GM19193 (cell line): ENCODE measurements around the gene FAM20C.

Experiments used
- POLR2A ChIP-seq: IDR thresholded peaks from 4 replicates; pipeline ENCODE4 v1.6.1; 2011; ENCODE audit not compliant: insufficient read depth, insufficient read length; ENCODE audit errors: extremely low read depth

The FAM20C gene

DNA sequence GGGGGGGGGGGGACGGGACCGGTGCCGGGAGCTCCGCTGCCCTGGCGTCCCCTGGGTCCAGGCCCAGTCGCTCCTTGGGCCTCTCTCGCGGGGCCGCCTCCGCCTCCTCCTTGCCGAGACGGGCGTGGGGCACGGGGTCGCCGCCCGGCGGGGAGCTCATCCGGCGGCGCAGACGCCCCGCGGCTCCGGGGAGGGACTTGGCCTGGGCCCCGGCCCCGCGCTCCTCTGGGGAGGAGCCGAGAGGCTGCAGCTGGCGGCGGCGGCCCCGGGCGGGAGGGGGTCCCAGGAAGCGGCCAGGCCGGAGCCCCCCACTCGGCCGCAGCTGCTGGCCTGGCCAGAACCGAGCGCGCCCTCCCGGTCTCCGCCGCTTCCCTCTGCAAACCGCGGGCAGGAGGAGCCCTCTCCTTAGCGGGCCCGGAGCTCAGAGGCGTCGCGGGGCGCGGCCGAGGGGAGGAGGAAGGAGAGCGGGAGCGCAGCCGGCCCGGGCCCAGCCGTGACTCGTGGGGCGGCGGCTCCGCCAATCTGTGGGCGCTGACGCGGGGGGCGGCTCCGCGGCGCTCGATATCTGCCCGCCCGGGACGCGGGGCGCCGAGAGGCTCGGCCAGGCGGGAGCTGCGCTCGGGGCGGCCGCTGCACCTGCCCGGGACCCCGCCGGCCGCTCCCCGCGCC, at the start of gene FAM20C:
TSS of gene FAM20C (plus strand) at position 591 of the 669 bp plus-strand sequence. CDS start 629 bp downstream, outside the sequence.
- TF ChIP-seq POLR2A = no peak

DNA sequence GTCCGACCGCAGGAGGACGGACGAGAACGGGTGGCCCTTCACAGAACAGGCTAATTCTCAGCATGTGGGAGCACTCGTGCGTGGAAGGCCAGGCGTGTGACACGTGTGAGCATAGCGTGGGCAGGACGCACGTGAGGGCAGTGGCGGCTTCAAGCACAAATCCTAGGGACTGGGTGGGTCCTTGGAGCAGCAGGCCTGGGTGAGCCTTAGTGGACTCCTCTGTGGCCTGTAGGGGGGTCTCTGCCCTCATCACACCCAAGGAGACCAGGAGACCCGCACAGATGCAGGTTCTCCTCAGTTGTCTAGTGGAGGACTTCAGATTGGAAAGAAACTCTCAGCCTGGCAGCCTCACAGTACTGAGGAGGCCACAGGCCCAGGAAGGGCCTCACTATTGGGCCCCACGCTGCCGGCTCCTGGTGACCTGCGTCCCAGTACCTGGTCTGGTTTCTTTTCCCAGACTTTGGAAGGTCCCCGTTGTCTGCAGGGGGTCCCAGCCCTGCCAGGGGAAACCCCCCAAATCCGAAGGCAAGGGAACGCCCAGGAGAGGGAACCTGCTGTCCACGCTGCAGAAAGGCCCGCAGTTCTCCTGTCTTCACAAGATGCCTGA, 49.1 kb upstream of the FAM20C start:
- TF ChIP-seq POLR2A = no peak

DNA sequence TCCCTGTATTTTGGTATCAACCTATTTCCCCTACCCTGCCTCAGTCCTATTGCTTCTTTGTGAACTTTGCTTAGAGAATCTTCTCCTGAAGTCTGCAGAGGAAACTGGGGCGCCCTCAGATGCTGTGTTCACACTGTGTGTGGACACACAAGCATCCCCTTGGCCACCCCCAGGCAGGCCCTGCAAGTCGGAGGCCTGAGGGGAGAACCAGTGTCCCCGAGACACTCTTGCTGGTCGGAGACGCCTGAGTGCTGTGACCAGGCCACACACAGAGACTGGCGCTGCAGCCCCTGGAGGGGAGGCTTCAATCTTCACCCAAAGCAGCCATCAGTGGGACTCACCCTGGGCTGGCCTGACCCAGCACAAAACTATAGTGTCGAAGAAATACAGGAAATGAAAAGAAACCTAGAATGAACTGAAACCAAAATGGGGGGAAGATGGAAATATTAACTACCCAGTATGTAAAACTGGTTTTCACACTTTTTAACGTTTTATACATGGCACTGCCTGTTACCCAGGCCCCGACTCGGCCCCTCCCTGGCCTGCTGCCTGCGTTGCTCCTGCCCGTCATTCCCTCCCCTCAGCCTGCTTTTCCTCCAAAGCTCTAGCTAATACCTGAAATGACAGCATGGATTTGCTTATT, 48.4 kb upstream of the FAM20C start:
- no peak for TF ChIP-seq POLR2A

DNA sequence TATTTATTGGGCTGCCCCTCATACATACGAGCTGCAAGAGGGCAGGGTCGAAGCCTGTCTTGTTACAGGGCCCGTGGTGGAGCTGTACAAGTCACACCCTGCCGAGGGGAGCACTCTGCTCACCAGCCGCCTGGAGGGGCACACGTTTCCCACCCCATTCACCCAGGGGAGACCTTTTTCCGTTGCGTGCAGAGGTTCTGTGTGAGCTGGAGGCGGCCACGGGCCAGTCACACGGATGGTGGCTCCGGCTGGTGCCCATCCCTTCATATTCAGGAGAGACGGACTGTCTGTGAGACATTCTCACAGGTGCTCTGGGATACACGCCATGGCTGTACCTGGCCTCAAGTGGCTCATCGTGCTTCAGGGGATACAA, 47.9 kb upstream of the FAM20C start:
- TF ChIP-seq POLR2A = no peak

DNA sequence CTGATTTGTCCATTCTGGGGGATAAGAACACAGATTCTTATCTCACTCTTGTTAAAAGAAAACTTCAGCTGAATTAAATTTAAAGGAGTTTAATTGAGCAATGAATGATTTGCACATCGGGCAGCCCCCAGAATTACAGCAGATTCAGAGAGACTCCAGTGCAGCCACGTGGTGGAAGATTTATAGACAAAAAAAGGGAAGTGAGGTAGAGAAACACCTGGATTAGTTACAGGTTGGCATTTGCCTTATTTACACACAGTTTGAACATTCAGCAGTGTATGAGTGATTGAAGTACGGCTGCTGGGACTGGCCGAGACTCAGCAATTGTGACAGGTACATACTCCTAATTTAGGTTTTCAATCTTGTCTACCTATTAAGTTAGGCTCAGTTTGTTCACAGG, 46.5 kb upstream of the FAM20C start:
- TF ChIP-seq POLR2A = no peak

DNA sequence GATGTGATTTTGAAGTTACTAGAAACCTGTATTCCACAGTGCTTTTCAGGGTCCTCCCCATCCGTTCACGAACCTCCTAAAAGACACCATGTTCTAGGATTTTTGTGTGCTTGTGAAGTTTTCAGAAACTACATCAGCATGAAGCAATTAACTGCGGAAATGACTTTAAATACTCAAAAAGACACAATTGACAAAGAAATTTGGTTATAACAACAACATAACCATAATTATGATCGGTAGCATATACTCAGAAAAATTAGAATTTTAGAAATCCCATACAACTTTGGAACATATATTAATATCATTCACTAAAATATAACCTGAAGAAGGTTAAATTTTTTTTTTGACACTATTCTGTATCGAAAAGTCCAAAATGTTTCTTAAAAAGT, 43.8 kb upstream of the FAM20C start:
- no peak for TF ChIP-seq POLR2A

DNA sequence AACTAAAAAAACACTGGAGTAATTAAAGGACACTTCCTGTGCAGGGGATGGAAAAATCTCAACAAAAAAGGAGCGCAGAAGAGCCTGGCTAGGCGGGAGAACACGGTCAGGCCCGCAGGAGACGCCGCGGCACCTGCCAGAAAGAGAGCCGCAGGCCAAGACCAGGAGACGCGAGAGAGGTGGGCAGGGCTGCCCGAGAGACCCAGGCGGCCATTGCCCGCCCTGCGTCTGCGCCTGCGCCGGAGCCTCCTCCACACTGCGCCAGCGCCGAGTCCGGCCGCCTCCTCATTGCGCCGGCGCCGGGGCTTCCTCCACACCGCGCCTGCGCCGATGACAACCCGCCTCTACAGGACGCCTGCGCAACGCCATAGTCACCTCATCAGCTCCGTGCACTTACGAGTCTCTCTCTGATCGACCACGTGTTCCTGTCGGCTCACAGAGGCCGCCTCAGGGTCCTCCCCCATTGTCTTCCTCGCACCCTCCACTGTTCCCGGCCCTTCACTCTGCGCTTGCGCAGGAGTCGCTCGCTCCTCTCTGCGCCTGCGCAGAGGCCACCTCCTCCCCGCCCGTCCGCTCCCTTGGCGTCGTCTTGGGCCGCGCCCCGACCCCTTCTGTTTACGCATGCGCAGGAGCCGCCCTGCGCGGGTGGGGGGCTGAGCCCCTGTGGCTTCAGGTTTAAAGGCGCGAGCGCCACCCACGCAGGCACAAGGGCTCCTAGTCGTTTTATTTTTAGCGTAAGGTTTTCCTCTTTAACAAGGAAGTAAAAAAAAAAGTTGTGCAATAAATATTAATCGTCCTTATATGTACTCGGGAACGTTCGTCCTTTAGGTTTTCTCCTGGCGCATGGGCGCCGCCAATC, 43.2 kb upstream of the FAM20C start:
- TF ChIP-seq POLR2A = peak; percentile 87

DNA sequence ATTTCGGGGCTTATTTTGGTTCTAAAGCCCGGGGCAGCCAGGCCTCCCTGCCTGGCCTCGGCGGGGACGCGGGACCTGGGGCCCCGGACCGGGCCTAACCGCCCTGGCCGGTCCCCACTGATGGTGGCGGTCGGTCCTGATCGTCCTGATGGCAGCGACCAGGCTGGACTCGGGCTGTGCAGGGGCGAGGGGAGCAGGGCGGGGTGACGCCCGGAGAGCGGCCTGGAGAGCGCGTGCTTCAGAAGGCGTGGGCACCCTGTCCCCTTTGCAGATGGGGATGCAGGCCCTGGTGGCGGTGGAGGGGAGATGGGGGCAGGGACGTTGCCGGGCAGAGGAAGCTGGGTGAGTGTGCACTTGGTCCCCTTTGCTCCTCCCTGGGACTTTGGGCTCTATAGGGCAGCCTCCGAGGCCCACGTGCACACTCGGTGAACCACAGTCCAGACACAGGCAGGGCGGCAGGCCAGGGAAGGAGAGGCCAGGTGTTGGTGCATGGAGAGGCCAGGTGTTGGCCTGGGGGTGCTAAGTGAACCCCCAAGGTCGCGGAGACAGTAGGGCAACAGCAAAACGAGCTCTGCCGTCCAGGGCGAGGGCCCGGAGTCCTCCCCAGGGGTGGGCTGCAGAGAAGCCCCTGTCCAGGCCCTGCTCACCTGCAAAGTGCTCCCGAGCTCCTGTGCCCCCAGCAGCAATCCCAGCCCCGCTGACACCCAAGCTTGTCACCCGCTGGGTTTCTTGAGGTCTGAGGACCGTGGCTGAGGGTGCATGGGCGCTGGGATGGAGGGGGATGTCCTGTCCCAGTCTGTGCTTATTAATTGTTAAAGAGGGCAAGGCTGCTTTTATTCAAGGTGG, 42.4 kb upstream of the FAM20C start:
- no peak for TF ChIP-seq POLR2A

DNA sequence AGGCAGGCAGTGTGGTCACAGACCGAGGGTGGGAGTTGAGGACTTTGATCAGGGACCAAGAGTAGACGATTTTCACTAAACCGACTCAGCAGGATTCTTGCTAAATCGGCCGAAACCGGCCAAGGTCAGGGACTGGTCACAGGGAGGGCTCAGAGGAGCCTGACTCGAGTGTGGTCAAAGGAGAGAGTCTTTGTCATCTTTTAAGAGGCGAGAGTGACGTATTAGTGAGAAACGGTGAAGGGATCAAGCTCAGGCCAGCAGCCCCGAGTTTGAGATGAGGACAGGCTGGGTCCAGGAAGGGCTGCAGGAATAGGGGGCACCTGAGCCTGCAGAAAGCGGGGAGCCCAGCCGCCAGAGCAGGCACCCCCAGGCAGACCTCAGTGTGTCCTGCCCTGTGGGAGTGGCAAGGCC, 41.6 kb upstream of the FAM20C start:
- TF ChIP-seq POLR2A = no peak

DNA sequence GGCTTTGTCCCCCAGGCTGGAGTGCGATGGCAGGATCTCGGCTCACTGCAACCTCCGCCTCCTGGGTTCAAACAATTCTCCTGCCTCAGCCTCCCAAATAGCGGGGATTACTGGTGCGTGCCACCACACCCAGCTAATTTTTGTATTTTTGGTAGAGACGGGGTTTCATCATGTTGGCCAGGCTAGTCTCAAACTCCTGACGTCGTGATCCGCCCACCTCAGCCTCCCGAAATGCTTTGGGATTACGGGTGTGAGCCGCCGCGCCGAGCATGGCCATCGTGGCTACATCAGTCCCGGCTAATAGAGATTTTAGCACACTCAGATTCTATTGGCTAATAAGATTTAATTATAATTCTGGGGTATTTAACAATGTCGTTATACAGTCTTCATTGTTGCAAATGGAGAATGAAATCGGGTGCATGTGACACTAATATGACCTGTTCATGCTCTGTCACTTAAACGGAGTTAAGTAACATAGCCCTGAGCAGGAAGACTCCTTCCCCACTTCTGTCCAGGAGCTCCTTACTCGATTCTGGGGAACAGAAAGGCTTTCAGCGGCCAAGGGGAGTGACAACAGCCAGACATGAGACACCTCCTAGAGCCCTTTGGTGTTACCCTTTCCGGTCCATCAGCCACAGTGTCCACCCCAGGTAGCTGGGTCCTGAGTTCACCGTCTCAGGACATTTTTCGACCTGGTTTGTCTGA, 40.9 kb upstream of the FAM20C start:
- no peak for TF ChIP-seq POLR2A

DNA sequence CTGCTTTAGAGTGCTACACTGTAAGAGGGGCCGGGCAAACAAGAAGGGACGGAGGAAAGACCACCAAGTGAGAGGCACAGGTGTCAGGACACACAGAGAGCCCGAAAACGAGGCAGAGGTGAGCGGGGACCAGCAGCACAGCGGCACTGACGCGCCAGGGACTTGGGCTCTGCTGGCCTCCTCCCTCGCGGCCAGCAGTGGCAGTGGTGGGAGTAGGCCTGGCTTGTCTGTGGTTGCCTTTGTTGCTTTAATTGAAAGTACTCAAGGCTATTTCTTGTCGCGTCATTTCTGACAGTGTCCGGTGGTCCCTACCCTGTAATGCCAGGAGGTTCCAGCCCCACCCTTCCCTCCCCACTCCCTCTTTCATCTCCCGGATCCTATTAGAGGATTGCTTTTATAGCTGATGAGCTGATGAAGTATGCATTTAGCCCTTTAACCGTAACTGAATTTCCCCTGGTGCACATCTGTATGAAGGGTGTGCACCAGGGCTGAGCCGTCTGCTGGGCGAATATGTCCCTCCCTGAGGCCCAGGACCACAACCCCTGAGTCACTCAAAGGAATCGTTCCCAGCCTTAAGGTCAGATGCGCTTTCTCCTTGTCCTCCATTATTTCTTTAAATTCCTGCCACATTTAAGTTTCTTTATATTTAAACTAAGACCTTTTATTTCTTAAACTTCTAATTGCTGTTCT, 39.5 kb upstream of the FAM20C start:
- TF ChIP-seq POLR2A = no peak

DNA sequence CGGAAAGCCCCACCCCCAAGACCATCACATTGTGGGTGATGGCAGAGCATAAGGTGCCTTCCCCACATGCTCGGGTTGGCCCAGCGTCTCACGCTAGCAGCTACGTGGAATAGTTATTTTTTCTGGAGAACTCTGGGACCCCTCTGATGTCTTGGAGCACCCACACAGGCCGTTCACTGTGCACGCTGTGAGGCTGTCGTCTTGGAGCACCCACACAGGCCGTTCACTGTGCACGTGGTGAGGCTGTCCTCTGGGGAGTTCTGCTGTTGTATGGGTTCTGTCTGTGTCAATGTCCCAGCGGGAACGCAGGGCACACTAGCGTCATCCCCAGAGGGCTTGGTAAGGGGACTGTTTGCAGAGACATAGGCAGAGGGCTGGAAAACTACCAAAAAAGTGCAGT, 38.8 kb upstream of the FAM20C start:
- TF ChIP-seq POLR2A = no peak

DNA sequence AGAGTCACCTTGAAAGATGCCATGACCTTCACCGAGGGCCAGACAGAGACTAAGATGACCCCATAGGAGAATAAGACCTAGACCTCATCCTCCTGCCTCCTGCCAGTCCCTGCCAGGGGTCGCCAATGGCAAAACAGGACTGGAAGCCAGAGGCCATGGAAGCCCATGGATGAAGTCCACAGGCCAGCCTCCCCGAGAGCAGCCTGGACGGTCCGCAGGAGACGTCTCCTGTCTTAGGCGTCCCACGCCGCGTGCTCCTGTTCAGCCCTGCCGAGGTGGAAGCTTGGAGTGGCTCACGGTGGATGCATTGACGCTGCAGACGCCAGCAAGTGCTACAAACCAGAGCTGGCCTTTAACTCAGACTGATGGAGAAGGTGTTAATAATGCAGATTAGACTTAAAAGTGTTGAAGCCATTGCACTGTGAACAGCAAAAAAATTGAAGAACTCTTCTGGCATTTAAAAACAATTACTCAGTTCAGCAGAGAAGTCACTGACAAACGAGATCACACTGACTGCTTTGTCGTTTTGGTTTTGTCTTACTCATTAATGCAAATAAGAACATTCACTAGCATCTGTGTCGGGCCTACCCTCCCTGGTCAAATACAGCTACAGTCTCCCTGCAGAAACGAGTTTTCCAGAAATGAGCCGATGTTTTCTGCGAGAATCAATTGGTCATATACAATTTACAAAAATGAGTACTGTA, 38.1 kb upstream of the FAM20C start:
- no peak for TF ChIP-seq POLR2A
